SK-N-SH (cell line): ENCODE results near the gene ATP5PB. TPM values are rescaled to one million over a fixed set of nuclear protein-coding genes. Genes with fewer than 3 reads are reported as not detected.

ENCODE experiments used
- CTCF ChIA-PET: fragments of 300-600, 350-600 bp; formaldehyde crosslinking; extraction: SDS; loops from one replicate; lab custom pipeline; 2021; lab: Yijun Ruan, JAX
- POLR2A ChIA-PET: fragments of 350-600 bp; sonication (Branson Sonifier 250); formaldehyde crosslinking; extraction: SDS; loops from one replicate; lab custom pipeline; 2020; ENCODE audit warnings: antibody characterized with exemption, inconsistent platforms; lab: Yijun Ruan, JAX
- DNase-seq: peaks from one replicate; pipeline ENCODE4 v3.0.0; 2012
- H2AFZ ChIP-seq: fragments of 200-600 bp; sonication (generic); 2 replicates; pipeline ENCODE4 v1.8.1; 2016; ENCODE audit warnings: antibody characterized with exemption, mild to moderate bottlenecking, low read depth
- H3F3A ChIP-seq: fragments of 200-600 bp; sonication (generic); replicated peaks from 2 replicates; pipeline ENCODE3; 2016; ENCODE audit warnings: antibody characterized with exemption, mild to moderate bottlenecking; ENCODE audit not compliant: insufficient read depth
- H3K27ac ChIP-seq, 2 experiments: fragments of 200-500 bp in 1 of 2; fragments of 200-600 bp in 1 of 2; sonication (Bioruptor generic) in 1 of 2; sonication (generic), shearing (Covaris generic) in 1 of 2; 2 replicates each; pipeline versions ENCODE4 v1.5.1 to v1.6.1; 2014 to 2016; ENCODE audit warnings: low read depth in 2 of 2, inconsistent platforms in 1 of 2, low read length in 1 of 2, mild to moderate bottlenecking in 1 of 2, mixed read lengths in 1 of 2
- H3K27me3 ChIP-seq: fragments of 200-600 bp; sonication (generic), shearing (Covaris generic); 2 replicates; pipeline ENCODE4 v1.6.1; 2016; ENCODE audit warnings: mixed run types; ENCODE audit not compliant: insufficient read depth
- H3K36me3 ChIP-seq, 2 experiments: fragments of 200-500 bp in 1 of 2; fragments of 200-600 bp in 1 of 2; sonication (Bioruptor generic) in 1 of 2; sonication (generic) in 1 of 2; replicated peaks in 1 of 2; 2 replicates each; pipeline versions ENCODE3 to v1.5.1; 2014 to 2016; ENCODE audit warnings: low read length in 1 of 2, mild to moderate bottlenecking in 1 of 2; ENCODE audit not compliant: insufficient read depth in 2 of 2, control insufficient read depth in 1 of 2
- H3K4me1 ChIP-seq, 2 experiments: fragments of 200-500 bp in 1 of 2; fragments of 200-600 bp in 1 of 2; sonication (Bioruptor generic) in 1 of 2; sonication (generic), shearing (Covaris generic) in 1 of 2; 2 replicates each; pipeline versions ENCODE4 v1.5.1 to v1.6.1; 2014 to 2016; ENCODE audit warnings: low read depth in 1 of 2, low read length in 1 of 2, mixed run types in 1 of 2; ENCODE audit not compliant: insufficient read depth in 2 of 2, control insufficient read depth in 1 of 2
- H3K4me2 ChIP-seq: fragments of 200-600 bp; sonication (generic), shearing (Covaris generic); 2 replicates; pipeline ENCODE4 v1.6.1; 2017; ENCODE audit warnings: mixed run types
- H3K4me3 ChIP-seq, 2 experiments: fragments of 200-500 bp in 1 of 2; fragments of 200-600 bp in 1 of 2; sonication (Bioruptor generic) in 1 of 2; sonication (generic), shearing (Covaris generic) in 1 of 2; 2 replicates each; pipeline versions ENCODE4 v1.5.1 to v1.8.1; 2014 to 2016; ENCODE audit warnings: low read depth in 2 of 2, inconsistent platforms in 1 of 2, low read length in 1 of 2, mild to moderate bottlenecking in 1 of 2, mixed read lengths in 1 of 2, moderate library complexity in 1 of 2
- H3K79me2 ChIP-seq: fragments of 200-600 bp; sonication (generic); 2 replicates; pipeline ENCODE4 v1.8.1; 2017; ENCODE audit warnings: mild to moderate bottlenecking; ENCODE audit not compliant: insufficient read depth
- H3K9ac ChIP-seq: fragments of 200-600 bp; sonication (generic); 2 replicates; pipeline ENCODE4 v1.6.1; 2017; ENCODE audit warnings: mixed run types
- H3K9me2 ChIP-seq: fragments of 200-600 bp; sonication (generic); 2 replicates; pipeline ENCODE4 v1.6.1; 2017; ENCODE audit warnings: mixed run types
- H3K9me3 ChIP-seq: fragments of 200-600 bp; sonication (generic); 2 replicates; pipeline ENCODE4 v1.6.1; 2017; ENCODE audit warnings: mixed run types, mild to moderate bottlenecking, moderate library complexity
- H4K20me1 ChIP-seq: fragments of 200-600 bp; sonication (generic); 2 replicates; pipeline ENCODE4 v1.6.1; 2017; ENCODE audit warnings: mild to moderate bottlenecking, mixed run types; ENCODE audit not compliant: insufficient read depth
- CHD2 ChIP-seq: fragments of 150-350 bp; IDR thresholded peaks from 2 replicates; pipeline ENCODE4 v1.6.1; 2018; ENCODE audit warnings: low read length; ENCODE audit not compliant: partially characterized antibody
- CTCF ChIP-seq: fragments of 200-600 bp; sonication (generic); IDR thresholded peaks from 2 replicates; pipeline ENCODE4 v1.6.1; 2017; ENCODE audit warnings: antibody characterized with exemption, mild to moderate bottlenecking, moderate library complexity
- EP300 ChIP-seq, 2 experiments: IDR thresholded peaks; 2 replicates each; pipeline versions ENCODE4 v1.4.0 to v1.6.1; 2012; ENCODE audit warnings: borderline replicate concordance in 1 of 2, low read depth in 1 of 2, low read length in 1 of 2
- FOSL2 ChIP-seq: IDR thresholded peaks from 2 replicates; pipeline ENCODE4 v1.4.0; 2012; ENCODE audit warnings: low read depth, mild to moderate bottlenecking, moderate library complexity, borderline replicate concordance
- FOXJ3 ChIP-seq: sonication (generic); formaldehyde crosslinking; IDR thresholded peaks from 2 replicates; pipeline ENCODE4 v1.5.1; 2020; ENCODE audit warnings: mild to moderate bottlenecking, missing genetic modification reagents
- FOXM1 ChIP-seq: IDR thresholded peaks from 2 replicates; pipeline ENCODE4 v1.4.0; 2012; ENCODE audit warnings: low read depth, mild to moderate bottlenecking
- GABPA ChIP-seq: IDR thresholded peaks from 2 replicates; pipeline ENCODE4 v1.4.0; 2012; ENCODE audit warnings: low read depth, mild to moderate bottlenecking
- GATA2 ChIP-seq: sonication (generic); formaldehyde crosslinking; IDR thresholded peaks from 2 replicates; pipeline ENCODE4 v1.5.0; 2020; ENCODE audit warnings: mild to moderate bottlenecking, missing genetic modification reagents
- MXI1 ChIP-seq: IDR thresholded peaks from 2 replicates; pipeline ENCODE4 v1.6.1; 2012; ENCODE audit warnings: mild to moderate bottlenecking, low read depth, low read length, improper control_type of control experiment
- NFIC ChIP-seq: IDR thresholded peaks from 2 replicates; pipeline ENCODE4 v1.4.0; 2012; ENCODE audit warnings: borderline replicate concordance
- RAD21 ChIP-seq: IDR thresholded peaks from 2 replicates; pipeline ENCODE4 v1.6.1; 2012; ENCODE audit warnings: mild to moderate bottlenecking, low read length
- RFX5 ChIP-seq: IDR thresholded peaks from 2 replicates; pipeline ENCODE4 v1.6.1; 2012; ENCODE audit warnings: mild to moderate bottlenecking, improper control_type of control experiment, low read length
- SIN3A ChIP-seq: IDR thresholded peaks from 2 replicates; pipeline ENCODE4 v1.6.1; 2012; ENCODE audit warnings: low read depth, mild to moderate bottlenecking, low read length, moderate library complexity, borderline replicate concordance
- WGBS: methylation state at CpG from one replicate; pipeline ENCODE4 v1.1.6; 2017; ENCODE audit warnings: low lambda C conversion rate; 5-methylcytosine and 5-hydroxymethylcytosine counted together
- polyA plus RNA-seq, 3 experiments: library from polyadenylated mRNA; depleted of rRNA; stranded (reverse); fragments of >200 nt; gene quantifications; 2 replicates each; pipeline ENCODE4 v1.2.3, GENCODE V29; 2012
- TF ChIP-seq, protein P1 (sequence below): IDR thresholded peaks from 2 replicates; pipeline ENCODE4 v1.4.0; 2012; ENCODE audit warnings: low read depth, borderline replicate concordance
- TF ChIP-seq, protein P2 (sequence below): fragments of 150-350 bp; IDR thresholded peaks from 2 replicates; pipeline ENCODE4 v1.6.1; 2016; ENCODE audit warnings: mild to moderate bottlenecking, low read depth, low read length
- TF ChIP-seq, protein P3 (sequence below): IDR thresholded peaks from 2 replicates; pipeline ENCODE4 v1.4.0; 2012; ENCODE audit warnings: low read depth, borderline replicate concordance
- TF ChIP-seq, protein P4 (sequence below): fragments of 150-350 bp; IDR thresholded peaks from 2 replicates; pipeline ENCODE4 v1.6.1; 2017; ENCODE audit warnings: antibody characterized with exemption, low read length, low read depth, borderline replicate concordance

ATP5PB gene
- polyA plus RNA-seq, 1 of the 3 experiments (the other 2 are of a cell fraction), result 177 TPM

DNA sequence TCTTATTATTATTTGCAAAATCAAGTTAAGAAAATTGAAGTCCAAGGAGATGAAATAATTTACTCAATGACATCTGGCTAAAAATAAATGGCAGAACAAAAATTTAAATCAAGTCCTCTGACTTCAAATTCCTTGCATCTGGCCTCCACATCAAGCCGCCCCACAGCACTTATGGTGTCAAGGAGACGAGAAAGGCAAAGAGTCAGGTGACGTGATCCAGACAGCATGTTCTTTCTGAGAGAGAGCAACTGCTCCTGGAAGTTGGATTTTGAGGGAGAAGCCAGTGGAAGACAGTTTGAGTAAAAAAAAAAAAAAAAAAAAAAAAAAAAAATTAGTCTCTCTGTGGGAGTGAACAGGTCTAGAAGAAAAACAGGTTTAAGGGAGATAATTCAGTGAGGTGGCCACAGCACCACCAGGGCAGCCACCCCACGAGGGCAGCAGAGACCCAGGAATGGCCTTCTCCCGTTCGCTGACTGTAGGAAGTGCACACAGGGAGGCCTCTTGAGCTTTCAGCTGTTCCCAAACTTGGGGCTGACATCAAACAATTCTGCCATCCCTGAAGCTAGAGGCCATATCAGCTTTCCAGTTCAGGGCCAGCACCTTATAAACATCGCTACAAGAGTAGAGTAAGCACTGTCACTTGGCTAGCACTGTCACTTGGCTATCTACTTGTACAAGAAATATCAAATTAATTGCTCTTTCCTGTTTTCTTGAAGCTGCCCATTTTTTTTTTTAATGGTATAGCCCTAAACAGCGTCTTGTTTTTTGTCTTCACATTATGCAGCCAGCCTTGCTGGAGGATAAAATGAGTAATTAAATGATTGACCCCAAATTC lies 32.3 kb downstream of the ATP5PB start (continued):
- TF ChIP-seq, protein P1, sequence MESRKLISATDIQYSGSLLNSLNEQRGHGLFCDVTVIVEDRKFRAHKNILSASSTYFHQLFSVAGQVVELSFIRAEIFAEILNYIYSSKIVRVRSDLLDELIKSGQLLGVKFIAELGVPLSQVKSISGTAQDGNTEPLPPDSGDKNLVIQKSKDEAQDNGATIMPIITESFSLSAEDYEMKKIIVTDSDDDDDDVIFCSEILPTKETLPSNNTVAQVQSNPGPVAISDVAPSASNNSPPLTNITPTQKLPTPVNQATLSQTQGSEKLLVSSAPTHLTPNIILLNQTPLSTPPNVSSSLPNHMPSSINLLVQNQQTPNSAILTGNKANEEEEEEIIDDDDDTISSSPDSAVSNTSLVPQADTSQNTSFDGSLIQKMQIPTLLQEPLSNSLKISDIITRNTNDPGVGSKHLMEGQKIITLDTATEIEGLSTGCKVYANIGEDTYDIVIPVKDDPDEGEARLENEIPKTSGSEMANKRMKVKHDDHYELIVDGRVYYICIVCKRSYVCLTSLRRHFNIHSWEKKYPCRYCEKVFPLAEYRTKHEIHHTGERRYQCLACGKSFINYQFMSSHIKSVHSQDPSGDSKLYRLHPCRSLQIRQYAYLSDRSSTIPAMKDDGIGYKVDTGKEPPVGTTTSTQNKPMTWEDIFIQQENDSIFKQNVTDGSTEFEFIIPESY, result no peak
- no peak for TF ChIP-seq FOXM1

DNA sequence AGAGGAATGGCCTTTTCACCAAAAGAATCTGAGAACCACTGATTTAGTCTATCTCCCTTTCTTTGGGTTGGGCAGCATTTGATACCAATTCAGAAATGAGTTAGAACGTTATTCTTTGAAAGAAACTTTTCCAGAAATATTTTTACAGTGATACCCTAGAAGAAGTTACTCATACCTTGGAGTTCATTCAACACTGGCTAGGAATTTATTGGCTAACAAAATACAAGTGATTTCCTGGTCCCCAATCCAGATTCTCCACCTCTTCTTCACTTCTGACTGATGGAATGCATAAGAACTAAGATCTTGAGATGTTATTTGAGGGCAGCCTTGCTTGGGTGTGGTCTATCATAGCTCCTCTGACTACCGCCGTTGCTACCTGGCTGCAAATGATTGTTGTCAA lies 33.9 kb downstream of the ATP5PB start:
- Histone ChIP-seq H3K36me3 (peaks cover 0 to 4% of the 10 kb centered on the region in 2 experiments), H3K79me2 (no peaks in the 10 kb centered on the region), H3K27ac (no peak overlapping the region), H3K9ac (no peak overlapping the region), H3F3A (no peaks in the 10 kb centered on the region), H3K27me3 (no peaks in the 10 kb centered on the region), H3K9me2 (no peaks in the 10 kb centered on the region), H4K20me1 (no peaks in the 10 kb centered on the region), H3K4me2 (no peak overlapping the region), H2AFZ (no peak overlapping the region), H3K9me3 (no peaks in the 10 kb centered on the region), H3K4me1 (peaks cover 0 to 3% of the 10 kb centered on the region in 2 experiments; a peak in 1 of 4 replicates), H3K4me3 (no peak overlapping the region)
- ChIA-PET CTCF (interaction anchor here (1.0 to 2.2 kb wide), 2 partner anchors 25 to 284 kb away, joined by 3 to 8 read pairs; no protein-coding TSS in a partner anchor), POLR2A (no interaction called here)
- DNase-seq, result no peak
- TF ChIP-seq, protein P2, sequence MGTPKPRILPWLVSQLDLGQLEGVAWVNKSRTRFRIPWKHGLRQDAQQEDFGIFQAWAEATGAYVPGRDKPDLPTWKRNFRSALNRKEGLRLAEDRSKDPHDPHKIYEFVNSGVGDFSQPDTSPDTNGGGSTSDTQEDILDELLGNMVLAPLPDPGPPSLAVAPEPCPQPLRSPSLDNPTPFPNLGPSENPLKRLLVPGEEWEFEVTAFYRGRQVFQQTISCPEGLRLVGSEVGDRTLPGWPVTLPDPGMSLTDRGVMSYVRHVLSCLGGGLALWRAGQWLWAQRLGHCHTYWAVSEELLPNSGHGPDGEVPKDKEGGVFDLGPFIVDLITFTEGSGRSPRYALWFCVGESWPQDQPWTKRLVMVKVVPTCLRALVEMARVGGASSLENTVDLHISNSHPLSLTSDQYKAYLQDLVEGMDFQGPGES, result no peak
- TF ChIP-seq FOXM1 (no peak), FOSL2 (no peak), CHD2 (no peak), NFIC (no peak), EP300 (IDR thresholded peaks at IDR 0.05; ENCODE audit: borderline replicate concordance in 1 of 2, low read depth in 1 of 2, low read length in 1 of 2) (no peak), GABPA (no peak), RFX5 (no peak), FOXJ3 (CRISPR knock-in tag) (no peak), SIN3A (no peak), RAD21 (no peak), GATA2 (CRISPR knock-in tag) (no peak), CTCF (no peak), MXI1 (no peak)
- TF ChIP-seq, protein P3, sequence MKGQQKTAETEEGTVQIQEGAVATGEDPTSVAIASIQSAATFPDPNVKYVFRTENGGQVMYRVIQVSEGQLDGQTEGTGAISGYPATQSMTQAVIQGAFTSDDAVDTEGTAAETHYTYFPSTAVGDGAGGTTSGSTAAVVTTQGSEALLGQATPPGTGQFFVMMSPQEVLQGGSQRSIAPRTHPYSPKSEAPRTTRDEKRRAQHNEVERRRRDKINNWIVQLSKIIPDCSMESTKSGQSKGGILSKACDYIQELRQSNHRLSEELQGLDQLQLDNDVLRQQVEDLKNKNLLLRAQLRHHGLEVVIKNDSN, result no peak
- TF ChIP-seq, protein P4, sequence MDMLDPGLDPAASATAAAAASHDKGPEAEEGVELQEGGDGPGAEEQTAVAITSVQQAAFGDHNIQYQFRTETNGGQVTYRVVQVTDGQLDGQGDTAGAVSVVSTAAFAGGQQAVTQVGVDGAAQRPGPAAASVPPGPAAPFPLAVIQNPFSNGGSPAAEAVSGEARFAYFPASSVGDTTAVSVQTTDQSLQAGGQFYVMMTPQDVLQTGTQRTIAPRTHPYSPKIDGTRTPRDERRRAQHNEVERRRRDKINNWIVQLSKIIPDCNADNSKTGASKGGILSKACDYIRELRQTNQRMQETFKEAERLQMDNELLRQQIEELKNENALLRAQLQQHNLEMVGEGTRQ, result no peak
- 70% methylated on average over 3 of the region's 3 CpGs for WGBS
